HEK293T (cell line): ENCODE measurements around the gene CMTM6.
"Not testable (repeated sequence)": the region's sequence is repeated elsewhere in the genome, so short reads cannot be mapped to it uniquely, and the experiment has no call there.

Experiments
- BHLHE40 ChIP-seq: fragments of 450-650 bp; IDR thresholded peaks from 2 replicates; pipeline ENCODE4 v1.6.1; 2016; ENCODE audit warnings: mild to moderate bottlenecking, moderate library complexity, borderline replicate concordance
- ELF4 ChIP-seq: fragments of 450-650 bp; IDR thresholded peaks from 2 replicates; pipeline ENCODE4 v1.6.1; 2017; ENCODE audit warnings: antibody characterized with exemption
- FOXK2 ChIP-seq: fragments of 450-650 bp; IDR thresholded peaks from 2 replicates; pipeline ENCODE4 v1.6.1; 2016; ENCODE audit warnings: mild to moderate bottlenecking
- HDGF ChIP-seq: fragments of 450-650 bp; IDR thresholded peaks from 2 replicates; pipeline ENCODE4 v1.6.1; 2017; ENCODE audit warnings: antibody characterized with exemption, borderline replicate concordance
- NFRKB ChIP-seq: fragments of 450-650 bp; IDR thresholded peaks from 2 replicates; pipeline ENCODE4 v1.6.1; 2016; ENCODE audit warnings: mild to moderate bottlenecking, moderate library complexity
- TF ChIP-seq, protein P1 (sequence below): fragments of 450-650 bp; IDR thresholded peaks from 2 replicates; pipeline ENCODE4 v1.6.1; 2016

DNA sequence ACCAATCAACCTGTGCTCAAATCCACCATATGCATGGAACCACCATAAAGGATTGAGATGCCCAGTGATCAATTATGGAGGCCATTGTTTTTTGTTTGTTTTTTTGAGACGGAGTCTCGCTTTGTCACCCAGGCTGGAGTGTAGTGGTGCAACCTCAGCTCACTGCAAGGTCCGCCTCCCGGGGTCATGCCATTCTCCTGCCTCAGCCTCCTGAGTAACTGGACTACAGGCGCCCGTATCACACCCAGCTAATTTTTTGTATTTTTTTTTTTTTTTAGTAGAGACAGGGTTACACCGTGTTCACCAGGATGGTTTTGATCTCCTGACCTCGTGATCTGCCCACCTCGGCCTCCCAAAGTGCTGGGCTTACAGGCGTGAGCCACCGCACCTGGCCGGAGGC, 30.5 kb downstream of the CMTM6 start:
- TF ChIP-seq, protein P1, sequence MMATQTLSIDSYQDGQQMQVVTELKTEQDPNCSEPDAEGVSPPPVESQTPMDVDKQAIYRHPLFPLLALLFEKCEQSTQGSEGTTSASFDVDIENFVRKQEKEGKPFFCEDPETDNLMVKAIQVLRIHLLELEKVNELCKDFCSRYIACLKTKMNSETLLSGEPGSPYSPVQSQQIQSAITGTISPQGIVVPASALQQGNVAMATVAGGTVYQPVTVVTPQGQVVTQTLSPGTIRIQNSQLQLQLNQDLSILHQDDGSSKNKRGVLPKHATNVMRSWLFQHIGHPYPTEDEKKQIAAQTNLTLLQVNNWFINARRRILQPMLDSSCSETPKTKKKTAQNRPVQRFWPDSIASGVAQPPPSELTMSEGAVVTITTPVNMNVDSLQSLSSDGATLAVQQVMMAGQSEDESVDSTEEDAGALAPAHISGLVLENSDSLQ: not testable (repeated sequence)
- not testable (repeated sequence) for TF ChIP-seq HDGF, ELF4, NFRKB, BHLHE40, FOXK2
